HT1080 (cell line): Measurements from ENCODE around the gene BLTP3A. TPM values are rescaled to one million over a fixed set of nuclear protein-coding genes. Genes with fewer than 3 reads are reported as not detected.
A peak's percentile ranks its signal among the peaks of the same experiment; 100 is the strongest.
"Not testable (repeated sequence)": the region's sequence is repeated elsewhere in the genome, so short reads cannot be mapped to it uniquely, and the experiment has no call there.

ENCODE experiments used
- DNase-seq: peaks from one replicate; pipeline ENCODE4 v3.0.0-alpha.2; 2015; ENCODE audit warnings: low read depth
- polyA plus RNA-seq, 2 experiments: library from polyadenylated mRNA; depleted of rRNA; stranded (reverse); fragments of >200 nt; gene quantifications; 2 replicates each; pipeline ENCODE4 v1.2.3, GENCODE V29; 2015
- total RNA-seq: library from RNA; depleted of rRNA; stranded (reverse); fragments of >200 nt; shearing (Covaris generic); gene quantifications from 2 replicates; pipeline ENCODE4 v1.2.3, GENCODE V29; 2014; rRNA removed

Gene BLTP3A
- 4.7 and 7.1 TPM in 2 replicates for total RNA-seq
- 7.3 and 9.7 TPM in 2 replicates for polyA plus RNA-seq (2015; cell fraction: cytosol; rRNA removed)
- polyA plus RNA-seq (2015; cell fraction: nucleus; rRNA removed) = 8.9 and 9.5 TPM in 2 replicates

- DNase-seq = peak; percentile 62
These were observed at the start of gene BLTP3A for GRCh38 chr6:34791701-34792604. Gene BLTP3A, plus strand, starts transcription at chr6:34792083. Its CDS starts 168 bp downstream, at chr6:34792251.

- no peak for DNase-seq
These were observed 49.8 kb upstream of the BLTP3A start for GRCh38 chr6:34742094-34742493.

- no peak for DNase-seq
These were observed 48.1 kb upstream of the BLTP3A start for GRCh38 chr6:34743625-34744293.

GRCh38 chr6:34744294-34744647 is 47.6 kb upstream of the BLTP3A start:
- DNase-seq = not testable (repeated sequence)

- peak; percentile 34 for DNase-seq
These were observed 46.4 kb upstream of the BLTP3A start for GRCh38 chr6:34745277-34746103.

- no peak for DNase-seq
These were observed 45.6 kb upstream of the BLTP3A start for GRCh38 chr6:34746104-34746846.

GRCh38 chr6:34748757-34749156 is 43.1 kb upstream of the BLTP3A start:
- no peak for DNase-seq

GRCh38 chr6:34756513-34756856 is 35.4 kb upstream of the BLTP3A start:
- peak; percentile 26 for DNase-seq

- DNase-seq = no peak
These were observed 34.1 kb upstream of the BLTP3A start for GRCh38 chr6:34757687-34758274.

GRCh38 chr6:34760108-34760507 is 31.8 kb upstream of the BLTP3A start:
- DNase-seq = no peak

- not testable (repeated sequence) for DNase-seq
These were observed 30.2 kb upstream of the BLTP3A start for GRCh38 chr6:34761681-34762080.

- DNase-seq = no peak
These were observed 23.7 kb upstream of the BLTP3A start for GRCh38 chr6:34768148-34768547.

- DNase-seq = peak; percentile 69
These were observed 20.2 kb upstream of the BLTP3A start for GRCh38 chr6:34771727-34772126.

GRCh38 chr6:34772940-34773339 is 18.9 kb upstream of the BLTP3A start:
- no peak for DNase-seq

GRCh38 chr6:34773916-34774315 is 18.0 kb upstream of the BLTP3A start:
- no peak for DNase-seq

- no peak for DNase-seq
These were observed 16.9 kb upstream of the BLTP3A start for GRCh38 chr6:34774967-34775366.

- DNase-seq = peak; percentile 13
These were observed 6.5 kb upstream of the BLTP3A start for GRCh38 chr6:34785375-34785774.

GRCh38 chr6:34787152-34787551 is 4.7 kb upstream of the BLTP3A start:
- not testable (repeated sequence) for DNase-seq

- no peak for DNase-seq
These were observed 3.8 kb upstream of the BLTP3A start for GRCh38 chr6:34788111-34788510.

GRCh38 chr6:34791164-34791700 is 651 bp upstream of the BLTP3A start:
- no peak for DNase-seq
